PC-3 (cell line): ENCODE measurements around the gene SMG6.

Experiments
- EZH2 ChIP-seq: fragments of 300-600 bp; sonication (generic); IDR thresholded peaks from one replicate; pipeline ENCODE4 v1.6.1; 2017; ENCODE audit warnings: antibody characterized with exemption, mild to moderate bottlenecking, low read length; ENCODE audit not compliant: unreplicated experiment
- TF ChIP-seq, protein P1 (sequence below): fragments of 300-600 bp; sonication (generic); conservative IDR thresholded peaks from 2 replicates; pipeline ENCODE4 v1.5.1; 2017; ENCODE audit warnings: antibody characterized with exemption, low read depth, mild to moderate bottlenecking, low read length

DNA sequence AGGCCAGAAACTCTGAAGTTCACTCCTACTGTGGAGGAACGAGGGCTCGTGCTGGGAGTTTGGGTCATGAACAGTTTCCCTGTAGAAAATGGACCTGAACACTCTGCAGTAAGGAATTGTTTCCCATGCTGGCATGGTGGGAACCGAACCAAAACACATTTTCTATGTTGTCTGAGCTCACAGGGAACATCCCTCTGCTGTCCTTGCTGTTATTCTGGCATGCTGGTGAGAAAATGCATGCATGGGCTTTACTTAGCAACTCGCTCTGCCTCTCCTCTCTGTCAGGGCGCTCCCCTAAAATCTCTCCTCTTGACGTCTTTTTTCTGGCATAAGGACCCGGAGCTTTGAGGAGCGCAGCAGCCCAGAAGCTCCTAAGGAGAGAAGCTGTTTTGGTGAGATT lies 283.9 kb downstream of the SMG6 start:
- TF ChIP-seq, protein P1, sequence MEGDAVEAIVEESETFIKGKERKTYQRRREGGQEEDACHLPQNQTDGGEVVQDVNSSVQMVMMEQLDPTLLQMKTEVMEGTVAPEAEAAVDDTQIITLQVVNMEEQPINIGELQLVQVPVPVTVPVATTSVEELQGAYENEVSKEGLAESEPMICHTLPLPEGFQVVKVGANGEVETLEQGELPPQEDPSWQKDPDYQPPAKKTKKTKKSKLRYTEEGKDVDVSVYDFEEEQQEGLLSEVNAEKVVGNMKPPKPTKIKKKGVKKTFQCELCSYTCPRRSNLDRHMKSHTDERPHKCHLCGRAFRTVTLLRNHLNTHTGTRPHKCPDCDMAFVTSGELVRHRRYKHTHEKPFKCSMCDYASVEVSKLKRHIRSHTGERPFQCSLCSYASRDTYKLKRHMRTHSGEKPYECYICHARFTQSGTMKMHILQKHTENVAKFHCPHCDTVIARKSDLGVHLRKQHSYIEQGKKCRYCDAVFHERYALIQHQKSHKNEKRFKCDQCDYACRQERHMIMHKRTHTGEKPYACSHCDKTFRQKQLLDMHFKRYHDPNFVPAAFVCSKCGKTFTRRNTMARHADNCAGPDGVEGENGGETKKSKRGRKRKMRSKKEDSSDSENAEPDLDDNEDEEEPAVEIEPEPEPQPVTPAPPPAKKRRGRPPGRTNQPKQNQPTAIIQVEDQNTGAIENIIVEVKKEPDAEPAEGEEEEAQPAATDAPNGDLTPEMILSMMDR: no peak
- no peak for TF ChIP-seq EZH2
